Putamen (tissue), 1 donor: Measurements from ENCODE around the gene CLIC3.
"Not testable (repeated sequence)": the region's sequence is repeated elsewhere in the genome, so short reads cannot be mapped to it uniquely, and the experiment has no call there.

Experiments used
- DNase-seq: peaks from one replicate; pipeline ENCODE4 v3.0.0-alpha.2; 2016; ENCODE audit warnings: low spot score

The CLIC3 gene

GRCh38 chr9:137017071-137017470 is 20.7 kb upstream of the CLIC3 start:
- DNase-seq = no peak

- no peak for DNase-seq
Measured at GRCh38 chr9:137016436-137016835, 20.1 kb upstream of the CLIC3 start.

- DNase-seq = no peak
Measured at GRCh38 chr9:137015976-137016375, 19.6 kb upstream of the CLIC3 start.

- DNase-seq = no peak
Measured at GRCh38 chr9:137015540-137015930, 19.2 kb upstream of the CLIC3 start.

GRCh38 chr9:137014776-137015539 is 18.6 kb upstream of the CLIC3 start:
- DNase-seq = no peak

- DNase-seq = no peak
Measured at GRCh38 chr9:137014166-137014565, 17.8 kb upstream of the CLIC3 start.

GRCh38 chr9:137013571-137013940 is 17.2 kb upstream of the CLIC3 start:
- no peak for DNase-seq

GRCh38 chr9:137012694-137013570 is 16.6 kb upstream of the CLIC3 start:
- no peak for DNase-seq

GRCh38 chr9:137011907-137012675 is 15.7 kb upstream of the CLIC3 start:
- DNase-seq = no peak

GRCh38 chr9:137011156-137011555 is 14.8 kb upstream of the CLIC3 start:
- DNase-seq = no peak

GRCh38 chr9:137009938-137010732 is 13.8 kb upstream of the CLIC3 start:
- no peak for DNase-seq

GRCh38 chr9:137009217-137009616 is 12.8 kb upstream of the CLIC3 start:
- no peak for DNase-seq

- DNase-seq = no peak
Measured at GRCh38 chr9:137008312-137008711, 11.9 kb upstream of the CLIC3 start.

- DNase-seq = no peak
Measured at GRCh38 chr9:137007816-137008270, 11.5 kb upstream of the CLIC3 start.

- no peak for DNase-seq
Measured at GRCh38 chr9:137007108-137007815, 10.9 kb upstream of the CLIC3 start.

- no peak for DNase-seq
Measured at GRCh38 chr9:137006116-137007003, 10.0 kb upstream of the CLIC3 start.

GRCh38 chr9:137004285-137004684 is 7.9 kb upstream of the CLIC3 start:
- DNase-seq = not testable (repeated sequence)

GRCh38 chr9:137002646-137003041 is 6.3 kb upstream of the CLIC3 start:
- DNase-seq = no peak

GRCh38 chr9:137001857-137002645 is 5.7 kb upstream of the CLIC3 start:
- no peak for DNase-seq
